ENCODE results near the gene ZNF775.
A peak's percentile ranks its signal among the peaks of the same experiment; 100 is the strongest.

The ZNF775 gene

DNA sequence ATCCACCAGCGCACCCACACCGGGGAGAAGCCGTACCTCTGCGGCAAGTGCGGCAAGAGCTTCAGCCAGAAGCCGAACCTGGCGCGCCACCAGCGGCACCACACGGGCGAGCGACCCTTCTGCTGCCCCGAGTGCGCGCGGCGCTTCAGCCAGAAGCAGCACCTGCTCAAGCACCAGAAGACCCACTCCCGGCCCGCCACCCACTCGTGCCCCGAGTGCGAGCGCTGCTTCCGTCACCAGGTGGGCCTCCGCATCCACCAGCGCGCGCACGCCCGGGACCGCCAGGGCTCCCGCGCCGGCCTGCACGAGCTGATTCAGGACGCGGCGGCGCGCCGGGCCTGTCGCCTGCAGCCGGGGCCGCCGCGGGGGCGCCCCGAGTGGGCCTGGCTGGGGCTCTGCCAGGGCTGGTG is 17.7 kb downstream of the ZNF775 start:
- H3K36me3 ChIP-seq (ENCODE audit: control insufficient read depth, insufficient read depth, low read length): peaks cover 30% of the 10 kb centered on the region
- H3K4me3 ChIP-seq (ENCODE audit: extremely low read depth, insufficient read depth, low read length, poor library complexity, severe bottlenecking): no peak overlapping the region
- no peaks in the 10 kb centered on the region for H3K9me3 ChIP-seq (ENCODE audit: control insufficient read depth, low read length)
- no peak overlapping the region for H3K27ac ChIP-seq (ENCODE audit: low read depth, low read length, severe bottlenecking)
- H3K4me1 ChIP-seq (ENCODE audit: control insufficient read depth, insufficient read depth, low read length, poor library complexity, severe bottlenecking): peaks cover 37% of the 10 kb centered on the region
- WGBS, 2 experiments (ENCODE audit: insufficient coverage in 2 of 2): 94 to 98% methylated on average over 28 to 47 of the region's 48 CpGs

DNA sequence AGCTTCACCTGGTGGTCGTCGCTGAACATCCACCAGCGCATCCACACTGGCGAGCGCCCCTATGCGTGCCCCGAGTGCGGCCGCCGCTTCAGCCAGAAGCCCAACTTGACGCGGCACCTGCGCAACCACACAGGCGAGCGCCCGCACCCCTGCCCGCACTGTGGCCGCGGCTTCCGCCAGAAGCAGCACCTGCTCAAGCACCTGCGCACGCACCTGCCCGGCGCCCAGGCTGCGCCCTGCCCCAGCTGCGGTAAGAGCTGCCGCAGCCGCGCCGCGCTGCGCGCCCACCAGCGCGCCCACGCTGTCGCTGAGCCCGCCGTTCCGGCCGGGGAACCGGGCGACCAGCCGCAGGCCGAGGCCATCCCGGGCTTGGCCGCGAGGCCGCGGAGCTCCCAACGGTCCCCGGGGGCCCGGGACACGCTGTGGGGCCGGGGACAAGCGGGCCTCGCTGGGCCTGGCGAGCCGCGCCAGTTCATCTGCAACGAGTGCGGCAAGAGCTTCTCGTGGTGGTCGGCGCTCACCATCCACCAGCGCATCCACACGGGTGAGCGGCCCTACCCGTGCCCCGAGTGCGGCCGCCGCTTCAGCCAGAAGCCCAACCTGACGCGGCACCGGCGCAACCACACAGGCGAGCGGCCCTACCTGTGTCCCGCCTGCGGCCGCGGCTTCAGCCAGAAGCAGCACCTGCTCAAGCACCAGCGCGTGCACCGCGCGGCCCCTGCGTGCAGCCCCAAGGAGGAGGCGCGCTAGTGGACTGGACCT is 18.4 kb downstream of the ZNF775 start:
- no peaks in the 10 kb centered on the region for H3K9me3 ChIP-seq (ENCODE audit: control insufficient read depth, low read length)
- H3K4me3 ChIP-seq (ENCODE audit: extremely low read depth, insufficient read depth, low read length, poor library complexity, severe bottlenecking): no peak overlapping the region
- peaks cover 38% of the 10 kb centered on the region for H3K4me1 ChIP-seq (ENCODE audit: control insufficient read depth, insufficient read depth, low read length, poor library complexity, severe bottlenecking)
- 98% methylated on average over 78 to 91 of the region's 91 CpGs for WGBS, 2 experiments (ENCODE audit: insufficient coverage in 2 of 2)
- H3K27ac ChIP-seq (ENCODE audit: low read depth, low read length, severe bottlenecking): no peak overlapping the region
- H3K36me3 ChIP-seq (ENCODE audit: control insufficient read depth, insufficient read depth, low read length): peaks cover 30% of the 10 kb centered on the region

DNA sequence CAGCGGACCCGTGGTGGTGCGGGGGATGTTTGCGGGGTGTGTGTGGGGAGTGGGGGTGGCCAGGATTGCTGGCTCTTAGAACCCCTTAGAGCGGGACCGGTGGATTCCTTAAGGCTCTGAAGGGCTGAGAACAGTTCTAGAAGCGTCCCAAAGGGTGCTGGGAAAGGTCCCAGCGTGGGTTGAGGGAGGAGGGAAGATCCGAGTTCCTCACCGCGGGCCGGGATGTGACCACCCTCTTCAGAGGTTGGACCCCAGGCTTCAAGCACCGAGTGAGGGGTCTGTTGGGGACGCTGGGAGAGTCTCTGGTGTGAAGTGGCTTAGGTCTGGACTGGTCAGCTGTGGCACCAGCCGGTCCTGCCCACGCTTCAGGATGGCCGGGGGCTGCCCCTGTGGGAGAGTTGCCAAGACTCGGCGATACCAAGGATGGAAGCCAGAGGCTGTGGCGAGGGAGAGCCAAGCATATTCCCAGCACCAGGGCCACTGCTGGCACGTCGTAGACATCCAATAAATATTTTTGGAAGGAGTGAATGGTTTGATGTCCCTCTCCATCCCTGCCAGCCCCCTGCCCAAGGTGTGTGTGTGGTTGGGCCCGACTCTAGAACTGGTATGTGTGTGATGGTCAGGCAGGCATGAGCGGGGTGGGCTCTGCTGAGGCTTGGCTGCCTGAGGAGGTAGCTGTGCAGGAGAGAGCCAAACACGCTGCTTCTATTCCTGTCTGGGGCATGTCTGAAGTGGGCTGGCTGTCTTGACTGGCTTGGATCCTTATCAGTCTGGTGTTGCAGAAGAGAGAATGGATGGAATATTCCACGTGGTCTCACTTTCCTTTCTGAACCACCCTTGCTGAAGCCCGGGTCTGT is 19.2 kb downstream of the ZNF775 start:
- WGBS, 2 experiments (ENCODE audit: insufficient coverage in 2 of 2): 90 to 93% methylated on average over 21 to 25 of the region's 27 CpGs
- H3K27ac ChIP-seq (ENCODE audit: low read depth, low read length, severe bottlenecking): peak overlapping the region; percentile 41
- H3K9me3 ChIP-seq (ENCODE audit: control insufficient read depth, low read length): no peaks in the 10 kb centered on the region
- no peak overlapping the region for H3K4me3 ChIP-seq (ENCODE audit: extremely low read depth, insufficient read depth, low read length, poor library complexity, severe bottlenecking)
- peaks cover 41% of the 10 kb centered on the region for H3K4me1 ChIP-seq (ENCODE audit: control insufficient read depth, insufficient read depth, low read length, poor library complexity, severe bottlenecking)
- peaks cover 30% of the 10 kb centered on the region for H3K36me3 ChIP-seq (ENCODE audit: control insufficient read depth, insufficient read depth, low read length)

DNA sequence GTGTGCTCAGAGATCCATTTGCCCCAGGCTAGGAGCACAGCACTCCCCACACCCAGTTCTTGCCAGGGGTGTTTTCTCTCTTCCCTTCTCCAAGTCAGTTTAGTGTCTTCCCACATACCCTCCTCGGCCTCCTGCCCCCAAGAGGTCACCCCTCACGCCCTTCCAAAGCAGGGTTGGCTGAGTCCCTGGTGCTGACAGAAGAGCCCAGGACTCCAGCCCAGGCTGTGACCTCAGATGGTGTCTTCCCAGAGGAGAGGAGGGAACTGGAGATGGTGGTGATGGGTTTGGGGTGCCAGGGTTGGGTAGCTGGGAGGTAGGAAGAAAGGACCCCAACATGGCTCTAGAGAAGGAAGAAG is 19.8 kb downstream of the ZNF775 start:
- 86% methylated on average over 2 of the region's 2 CpGs; no CpG with 5 or more reads in 1 of the 2 experiments for WGBS, 2 experiments (ENCODE audit: insufficient coverage in 2 of 2)
- peaks cover 47% of the 10 kb centered on the region for H3K4me1 ChIP-seq (ENCODE audit: control insufficient read depth, insufficient read depth, low read length, poor library complexity, severe bottlenecking)
- H3K27ac ChIP-seq (ENCODE audit: low read depth, low read length, severe bottlenecking): peak overlapping the region; percentile 41
- no peaks in the 10 kb centered on the region for H3K9me3 ChIP-seq (ENCODE audit: control insufficient read depth, low read length)
- H3K4me3 ChIP-seq (ENCODE audit: extremely low read depth, insufficient read depth, low read length, poor library complexity, severe bottlenecking): no peak overlapping the region
- H3K36me3 ChIP-seq (ENCODE audit: control insufficient read depth, insufficient read depth, low read length): peaks cover 30% of the 10 kb centered on the region

DNA sequence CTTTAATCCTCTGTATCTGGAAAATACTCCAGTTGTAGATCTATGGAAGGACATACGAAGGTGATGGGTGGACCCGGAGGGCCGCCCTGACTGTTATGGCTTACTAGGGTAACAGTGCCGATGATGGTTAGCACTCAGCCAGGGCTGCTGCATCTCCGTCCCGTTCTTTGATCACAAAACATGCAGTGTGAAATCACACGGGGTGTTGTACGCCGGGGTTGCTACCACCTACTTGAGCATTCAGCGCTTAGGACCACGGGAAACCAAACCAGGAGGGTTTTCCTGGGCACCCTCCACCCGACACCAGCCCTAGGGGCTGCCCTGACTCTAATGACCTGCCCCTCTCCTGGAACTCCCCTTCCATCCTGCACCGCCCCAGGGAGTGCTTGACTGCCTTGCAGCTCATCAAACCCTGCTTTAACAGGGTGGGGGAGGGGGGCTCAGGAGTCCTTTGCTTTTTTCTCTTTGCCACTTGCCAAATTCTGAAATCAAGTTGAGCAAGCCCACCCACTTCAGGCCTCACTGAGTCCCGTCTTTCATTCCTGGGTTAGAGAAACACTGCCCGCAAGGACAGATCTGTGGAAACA is 20.4 kb downstream of the ZNF775 start:
- Histone ChIP-seq H3K4me1 (ENCODE audit: control insufficient read depth, insufficient read depth, low read length, poor library complexity, severe bottlenecking) (peaks cover 53% of the 10 kb centered on the region), H3K4me3 (ENCODE audit: extremely low read depth, insufficient read depth, low read length, poor library complexity, severe bottlenecking) (no peak overlapping the region), H3K27ac (ENCODE audit: low read depth, low read length, severe bottlenecking) (peak overlapping the region; percentile 36), H3K36me3 (ENCODE audit: control insufficient read depth, insufficient read depth, low read length) (peaks cover 30% of the 10 kb centered on the region), H3K9me3 (ENCODE audit: control insufficient read depth, low read length) (no peaks in the 10 kb centered on the region)
- WGBS, 2 experiments (ENCODE audit: insufficient coverage in 2 of 2): 71 to 73% methylated on average over 13 to 14 of the region's 15 CpGs

DNA sequence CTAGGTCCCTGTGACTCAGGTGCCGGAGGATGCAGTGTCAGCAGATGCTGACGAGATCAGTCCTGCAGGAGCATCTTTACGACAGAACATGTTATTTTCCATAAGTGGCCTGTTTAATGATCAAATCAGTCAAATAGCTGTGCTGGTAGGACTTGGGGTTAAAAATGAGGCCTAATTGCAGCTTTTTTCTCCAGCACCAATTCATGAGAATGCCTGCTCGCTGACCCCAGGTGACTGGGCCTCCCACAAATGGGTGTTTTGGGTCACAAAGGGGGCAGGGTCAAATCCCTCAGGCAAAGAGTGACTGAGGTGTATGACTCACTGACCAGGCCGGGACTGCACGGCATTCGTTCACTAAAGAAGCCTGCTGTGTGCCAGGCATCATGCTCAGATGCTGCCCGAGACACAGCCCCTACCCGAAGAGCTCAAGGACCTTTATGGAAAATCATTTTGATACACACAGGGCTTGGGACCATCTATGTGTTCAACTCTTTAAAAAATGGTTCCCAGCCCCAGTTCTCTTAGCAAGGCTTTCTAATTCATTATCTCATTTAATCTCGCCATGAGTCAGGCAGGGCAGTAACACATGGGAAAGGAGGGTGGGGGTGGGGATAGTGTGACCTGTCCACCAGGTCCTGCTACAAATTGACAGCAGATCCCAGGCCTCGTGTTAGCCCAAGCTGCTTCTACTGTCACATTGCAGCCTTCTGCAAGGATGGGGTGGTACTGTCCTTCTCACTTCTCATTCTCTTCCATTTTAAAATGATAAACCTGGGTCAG is 21.1 kb downstream of the ZNF775 start:
- H3K4me1 ChIP-seq (ENCODE audit: control insufficient read depth, insufficient read depth, low read length, poor library complexity, severe bottlenecking): peaks cover 53% of the 10 kb centered on the region

DNA sequence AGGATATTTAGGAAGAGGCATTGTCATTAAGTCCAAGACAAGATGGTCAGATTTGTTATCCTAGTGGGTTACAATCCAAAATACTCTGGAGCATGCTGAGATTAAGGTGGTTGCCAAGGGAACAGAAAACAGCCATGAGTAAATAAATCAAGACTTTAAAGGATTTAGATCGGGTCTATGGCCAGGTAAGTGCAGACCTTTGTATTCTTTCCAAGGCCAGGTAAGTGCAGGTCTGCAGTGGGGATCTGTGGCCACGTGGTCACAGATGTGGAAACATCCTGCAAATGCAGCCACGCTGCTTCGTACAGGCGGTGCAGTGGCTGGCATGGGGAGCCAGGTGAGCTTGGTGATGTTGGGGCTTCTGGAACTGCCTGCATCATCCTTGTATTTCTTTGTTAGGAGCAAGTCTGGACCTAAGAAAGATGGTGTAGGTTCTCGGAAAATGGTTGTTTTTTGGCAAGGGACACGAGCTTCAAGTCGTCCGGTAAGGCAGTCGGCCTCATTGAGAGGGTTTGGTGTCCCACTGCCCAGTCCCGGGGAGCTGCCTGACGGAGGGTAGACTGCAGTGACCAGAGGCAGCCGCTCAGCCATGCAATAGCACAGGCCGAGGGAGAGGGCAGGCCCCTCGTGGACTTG is 21.8 kb downstream of the ZNF775 start:
- Histone ChIP-seq H3K9me3 (ENCODE audit: control insufficient read depth, low read length) (no peaks in the 10 kb centered on the region), H3K4me1 (ENCODE audit: control insufficient read depth, insufficient read depth, low read length, poor library complexity, severe bottlenecking) (peaks cover 53% of the 10 kb centered on the region), H3K4me3 (ENCODE audit: extremely low read depth, insufficient read depth, low read length, poor library complexity, severe bottlenecking) (no peak overlapping the region), H3K27ac (ENCODE audit: low read depth, low read length, severe bottlenecking) (no peak overlapping the region), H3K36me3 (ENCODE audit: control insufficient read depth, insufficient read depth, low read length) (peaks cover 23% of the 10 kb centered on the region)
- 83 to 87% methylated on average over 15 of the region's 15 CpGs for WGBS, 2 experiments (ENCODE audit: insufficient coverage in 2 of 2)

More for the DNA sequence above, 21.1 kb downstream of the ZNF775 start:
- 54 to 62% methylated on average over 8 to 10 of the region's 11 CpGs for WGBS, 2 experiments (ENCODE audit: insufficient coverage in 2 of 2)
- H3K4me3 ChIP-seq (ENCODE audit: extremely low read depth, insufficient read depth, low read length, poor library complexity, severe bottlenecking): no peak overlapping the region
- H3K36me3 ChIP-seq (ENCODE audit: control insufficient read depth, insufficient read depth, low read length): peaks cover 30% of the 10 kb centered on the region
- peak overlapping the region; percentile 36 for H3K27ac ChIP-seq (ENCODE audit: low read depth, low read length, severe bottlenecking)
- H3K9me3 ChIP-seq (ENCODE audit: control insufficient read depth, low read length): no peaks in the 10 kb centered on the region

DNA sequence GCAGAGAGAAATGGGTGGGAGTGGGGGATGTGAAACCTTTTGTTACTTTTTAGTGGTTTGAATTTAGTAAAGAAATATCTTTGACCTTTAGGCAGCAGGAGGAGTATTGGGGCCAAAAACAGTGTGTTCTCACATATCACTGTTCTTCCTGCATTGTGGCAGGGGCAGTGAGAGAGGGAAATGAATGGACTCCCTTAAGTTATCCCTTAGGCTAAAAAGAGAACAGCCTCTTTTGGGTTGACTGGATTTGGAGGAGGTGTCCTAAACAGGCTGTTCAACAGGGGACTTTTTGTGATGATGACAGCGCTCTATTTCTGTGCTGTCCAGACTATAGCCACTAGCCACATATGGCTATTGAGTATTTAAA is 22.3 kb downstream of the ZNF775 start:
- Histone ChIP-seq H3K27ac (ENCODE audit: low read depth, low read length, severe bottlenecking) (no peak overlapping the region), H3K36me3 (ENCODE audit: control insufficient read depth, insufficient read depth, low read length) (peaks cover 19% of the 10 kb centered on the region), H3K9me3 (ENCODE audit: control insufficient read depth, low read length) (no peaks in the 10 kb centered on the region), H3K4me3 (ENCODE audit: extremely low read depth, insufficient read depth, low read length, poor library complexity, severe bottlenecking) (no peak overlapping the region), H3K4me1 (ENCODE audit: control insufficient read depth, insufficient read depth, low read length, poor library complexity, severe bottlenecking) (peaks cover 53% of the 10 kb centered on the region)
- WGBS, 2 experiments (ENCODE audit: insufficient coverage in 2 of 2): no CpG with 5 or more reads among the region's 1 CpG

DNA sequence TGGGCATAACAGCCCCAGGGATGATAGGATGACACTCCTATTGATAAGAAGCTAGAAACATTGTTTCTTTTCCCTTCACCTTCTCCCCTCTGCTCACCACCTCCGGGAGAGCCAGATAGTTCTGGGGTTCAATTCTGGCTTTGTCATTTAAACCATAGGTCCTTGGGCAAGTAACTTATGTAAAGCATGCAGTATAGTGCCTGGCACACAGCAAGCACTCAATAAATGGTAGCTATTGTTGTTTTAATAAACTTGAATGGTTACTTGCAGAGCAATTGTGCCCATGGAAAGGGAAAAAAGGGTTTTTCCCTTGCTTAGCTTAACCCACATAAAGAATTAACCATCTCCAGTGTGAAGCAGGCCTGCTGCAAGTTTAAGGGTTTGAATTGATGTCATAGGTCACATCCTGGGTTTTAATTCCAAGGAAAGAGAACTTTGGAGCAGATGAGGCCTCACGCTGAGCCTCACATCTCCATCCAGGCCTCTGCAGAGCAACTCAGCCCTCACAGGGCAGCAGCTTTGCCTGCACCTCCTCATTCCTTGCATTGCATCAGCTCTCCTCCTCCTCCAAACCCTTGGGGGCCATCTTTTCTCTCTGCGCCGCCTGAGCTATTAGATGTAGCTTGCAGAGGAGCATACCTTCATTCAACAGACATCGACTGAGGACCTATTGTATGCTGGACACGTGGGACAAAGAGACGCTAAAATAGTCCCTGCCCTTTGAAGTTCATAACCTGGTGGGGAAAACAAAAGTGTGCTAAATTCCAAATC is 22.9 kb downstream of the ZNF775 start:
- Histone ChIP-seq H3K36me3 (ENCODE audit: control insufficient read depth, insufficient read depth, low read length) (peaks cover 14% of the 10 kb centered on the region), H3K4me3 (ENCODE audit: extremely low read depth, insufficient read depth, low read length, poor library complexity, severe bottlenecking) (no peak overlapping the region), H3K4me1 (ENCODE audit: control insufficient read depth, insufficient read depth, low read length, poor library complexity, severe bottlenecking) (peaks cover 53% of the 10 kb centered on the region), H3K27ac (ENCODE audit: low read depth, low read length, severe bottlenecking) (no peak overlapping the region), H3K9me3 (ENCODE audit: control insufficient read depth, low read length) (no peaks in the 10 kb centered on the region)
- WGBS, 2 experiments (ENCODE audit: insufficient coverage in 2 of 2): 39 to 49% methylated on average over 6 of the region's 7 CpGs
